ENCODE measurements around the gene PI4KB. TPM values are rescaled to one million over a fixed set of nuclear protein-coding genes. Genes with fewer than 3 reads are reported as not detected.

Gene PI4KB
- total RNA-seq, 4 donors from 2014 or later: 15.9 to 155 (median 44.1) TPM

- no peak for DNase-seq
- Histone ChIP-seq H3K4me3 (no peak overlapping the region), H3K36me3 (no peaks in the 10 kb centered on the region), H3K4me1 (no peaks in the 10 kb centered on the region), H3K27ac (no peak overlapping the region), H3K9me3 (no peaks in the 10 kb centered on the region), H3K27me3 (no peaks in the 10 kb centered on the region)
- TF ChIP-seq CTCF (IDR thresholded peaks at IDR 0.05): no peak
- TF ChIP-seq POLR2A (IDR thresholded peaks at IDR 0.05): no peak
- intact Hi-C loops (cut with DNase I; ENCODE audit: low total_unique reads): loop anchor here (10.0 kb wide), 1 partner anchor 102 kb away; the partner anchor contains the start of gene PSMB4
These were observed 34.8 kb downstream of the PI4KB start for GRCh38 chr1:151292207-151293030.

GRCh38 chr1:151290709-151291303 lies 36.4 kb downstream of the PI4KB start:
- no peak for TF ChIP-seq POLR2A (IDR thresholded peaks at IDR 0.05)
- no peak for TF ChIP-seq CTCF (IDR thresholded peaks at IDR 0.05)
- Histone ChIP-seq H3K27me3 (no peaks in the 10 kb centered on the region), H3K36me3 (no peaks in the 10 kb centered on the region), H3K27ac (no peak overlapping the region), H3K4me1 (no peaks in the 10 kb centered on the region), H3K9me3 (no peaks in the 10 kb centered on the region), H3K4me3 (no peak overlapping the region)
- no peak for DNase-seq
- intact Hi-C loops (cut with DNase I; ENCODE audit: low total_unique reads): loop anchor here (10.0 kb wide), 1 partner anchor 104 kb away; the partner anchor contains the start of gene PSMB4

GRCh38 chr1:151289991-151290708 lies 37.1 kb downstream of the PI4KB start:
- no peaks in the 10 kb centered on the region for H3K36me3 ChIP-seq

GRCh38 chr1:151289080-151289935 lies 37.9 kb downstream of the PI4KB start:
- Histone ChIP-seq H3K4me1 (peaks cover 0 to under 1% of the 10 kb centered on the region in 2 donors), H3K9me3 (no peaks in the 10 kb centered on the region), H3K4me3 (no peak overlapping the region), H3K36me3 (no peaks in the 10 kb centered on the region), H3K27me3 (no peaks in the 10 kb centered on the region), H3K27ac (no peak overlapping the region)
- intact Hi-C loops (cut with DNase I; ENCODE audit: low total_unique reads): no loop called here
- no peak for TF ChIP-seq POLR2A (IDR thresholded peaks at IDR 0.05)
- TF ChIP-seq CTCF (IDR thresholded peaks at IDR 0.05): no peak
- no peak for DNase-seq

More at GRCh38 chr1:151289991-151290708, 37.1 kb downstream of the PI4KB start:
- no peak for DNase-seq
- Histone ChIP-seq H3K9me3 (no peaks in the 10 kb centered on the region), H3K4me3 (no peak overlapping the region), H3K27me3 (no peaks in the 10 kb centered on the region), H3K27ac (no peak overlapping the region), H3K4me1 (no peaks in the 10 kb centered on the region)
- TF ChIP-seq CTCF (IDR thresholded peaks at IDR 0.05) (no peak), POLR2A (IDR thresholded peaks at IDR 0.05) (no peak)
- intact Hi-C loops (cut with DNase I; ENCODE audit: low total_unique reads): loop anchor here (10.0 kb wide), 1 partner anchor 105 kb away; the partner anchor contains the start of gene PSMB4
